SK-N-SH (cell line): Measurements from ENCODE around the gene NUF2. TPM values are rescaled to one million over a fixed set of nuclear protein-coding genes. Genes with fewer than 3 reads are reported as not detected.

ENCODE experiments used
- CTCF ChIA-PET: fragments of 300-600, 350-600 bp; formaldehyde crosslinking; extraction: SDS; loops from one replicate; lab custom pipeline; 2021; lab: Yijun Ruan, JAX
- POLR2A ChIA-PET: fragments of 350-600 bp; sonication (Branson Sonifier 250); formaldehyde crosslinking; extraction: SDS; loops from one replicate; lab custom pipeline; 2020; ENCODE audit warnings: antibody characterized with exemption, inconsistent platforms; lab: Yijun Ruan, JAX
- DNase-seq: peaks from one replicate; pipeline ENCODE4 v3.0.0; 2012
- H2AFZ ChIP-seq: fragments of 200-600 bp; sonication (generic); 2 replicates; pipeline ENCODE4 v1.8.1; 2016; ENCODE audit warnings: antibody characterized with exemption, mild to moderate bottlenecking, low read depth
- H3F3A ChIP-seq: fragments of 200-600 bp; sonication (generic); replicated peaks from 2 replicates; pipeline ENCODE3; 2016; ENCODE audit warnings: antibody characterized with exemption, mild to moderate bottlenecking; ENCODE audit not compliant: insufficient read depth
- H3K27ac ChIP-seq, 2 experiments: fragments of 200-500 bp in 1 of 2; fragments of 200-600 bp in 1 of 2; sonication (Bioruptor generic) in 1 of 2; sonication (generic), shearing (Covaris generic) in 1 of 2; 2 replicates each; pipeline versions ENCODE4 v1.5.1 to v1.6.1; 2014 to 2016; ENCODE audit warnings: low read depth in 2 of 2, inconsistent platforms in 1 of 2, low read length in 1 of 2, mild to moderate bottlenecking in 1 of 2, mixed read lengths in 1 of 2
- H3K27me3 ChIP-seq: fragments of 200-600 bp; sonication (generic), shearing (Covaris generic); 2 replicates; pipeline ENCODE4 v1.6.1; 2016; ENCODE audit warnings: mixed run types; ENCODE audit not compliant: insufficient read depth
- H3K36me3 ChIP-seq, 2 experiments: fragments of 200-500 bp in 1 of 2; fragments of 200-600 bp in 1 of 2; sonication (Bioruptor generic) in 1 of 2; sonication (generic) in 1 of 2; replicated peaks in 1 of 2; 2 replicates each; pipeline versions ENCODE3 to v1.5.1; 2014 to 2016; ENCODE audit warnings: low read length in 1 of 2, mild to moderate bottlenecking in 1 of 2; ENCODE audit not compliant: insufficient read depth in 2 of 2, control insufficient read depth in 1 of 2
- H3K4me1 ChIP-seq, 2 experiments: fragments of 200-500 bp in 1 of 2; fragments of 200-600 bp in 1 of 2; sonication (Bioruptor generic) in 1 of 2; sonication (generic), shearing (Covaris generic) in 1 of 2; 2 replicates each; pipeline versions ENCODE4 v1.5.1 to v1.6.1; 2014 to 2016; ENCODE audit warnings: low read depth in 1 of 2, low read length in 1 of 2, mixed run types in 1 of 2; ENCODE audit not compliant: insufficient read depth in 2 of 2, control insufficient read depth in 1 of 2
- H3K4me2 ChIP-seq: fragments of 200-600 bp; sonication (generic), shearing (Covaris generic); 2 replicates; pipeline ENCODE4 v1.6.1; 2017; ENCODE audit warnings: mixed run types
- H3K4me3 ChIP-seq, 2 experiments: fragments of 200-500 bp in 1 of 2; fragments of 200-600 bp in 1 of 2; sonication (Bioruptor generic) in 1 of 2; sonication (generic), shearing (Covaris generic) in 1 of 2; 2 replicates each; pipeline versions ENCODE4 v1.5.1 to v1.8.1; 2014 to 2016; ENCODE audit warnings: low read depth in 2 of 2, inconsistent platforms in 1 of 2, low read length in 1 of 2, mild to moderate bottlenecking in 1 of 2, mixed read lengths in 1 of 2, moderate library complexity in 1 of 2
- H3K79me2 ChIP-seq: fragments of 200-600 bp; sonication (generic); 2 replicates; pipeline ENCODE4 v1.8.1; 2017; ENCODE audit warnings: mild to moderate bottlenecking; ENCODE audit not compliant: insufficient read depth
- H3K9ac ChIP-seq: fragments of 200-600 bp; sonication (generic); 2 replicates; pipeline ENCODE4 v1.6.1; 2017; ENCODE audit warnings: mixed run types
- H3K9me2 ChIP-seq: fragments of 200-600 bp; sonication (generic); 2 replicates; pipeline ENCODE4 v1.6.1; 2017; ENCODE audit warnings: mixed run types
- H3K9me3 ChIP-seq: fragments of 200-600 bp; sonication (generic); 2 replicates; pipeline ENCODE4 v1.6.1; 2017; ENCODE audit warnings: mixed run types, mild to moderate bottlenecking, moderate library complexity
- H4K20me1 ChIP-seq: fragments of 200-600 bp; sonication (generic); 2 replicates; pipeline ENCODE4 v1.6.1; 2017; ENCODE audit warnings: mild to moderate bottlenecking, mixed run types; ENCODE audit not compliant: insufficient read depth
- CHD2 ChIP-seq: fragments of 150-350 bp; IDR thresholded peaks from 2 replicates; pipeline ENCODE4 v1.6.1; 2018; ENCODE audit warnings: low read length; ENCODE audit not compliant: partially characterized antibody
- CTCF ChIP-seq: fragments of 200-600 bp; sonication (generic); IDR thresholded peaks from 2 replicates; pipeline ENCODE4 v1.6.1; 2017; ENCODE audit warnings: antibody characterized with exemption, mild to moderate bottlenecking, moderate library complexity
- EP300 ChIP-seq, 2 experiments: IDR thresholded peaks; 2 replicates each; pipeline versions ENCODE4 v1.4.0 to v1.6.1; 2012; ENCODE audit warnings: borderline replicate concordance in 1 of 2, low read depth in 1 of 2, low read length in 1 of 2
- EZH2phosphoT487 ChIP-seq: fragments of 200-600 bp; sonication (generic); IDR thresholded peaks from 2 replicates; pipeline ENCODE4 v1.6.1; 2017; ENCODE audit warnings: low read depth, mixed run types, mild to moderate bottlenecking, antibody characterized with exemption, moderate library complexity, borderline replicate concordance
- FOXJ3 ChIP-seq: sonication (generic); formaldehyde crosslinking; IDR thresholded peaks from 2 replicates; pipeline ENCODE4 v1.5.1; 2020; ENCODE audit warnings: mild to moderate bottlenecking, missing genetic modification reagents
- FOXM1 ChIP-seq: IDR thresholded peaks from 2 replicates; pipeline ENCODE4 v1.4.0; 2012; ENCODE audit warnings: low read depth, mild to moderate bottlenecking
- GATA2 ChIP-seq: sonication (generic); formaldehyde crosslinking; IDR thresholded peaks from 2 replicates; pipeline ENCODE4 v1.5.0; 2020; ENCODE audit warnings: mild to moderate bottlenecking, missing genetic modification reagents
- IRF3 ChIP-seq: fragments of 150-350 bp; IDR thresholded peaks from 2 replicates; pipeline ENCODE4 v1.6.1; 2016; ENCODE audit warnings: mild to moderate bottlenecking, low read depth, low read length
- MAX ChIP-seq: IDR thresholded peaks from 2 replicates; pipeline ENCODE4 v1.4.0; 2012; ENCODE audit warnings: low read depth
- MEF2A ChIP-seq: IDR thresholded peaks from 2 replicates; pipeline ENCODE4 v1.4.0; 2012; ENCODE audit warnings: low read depth, borderline replicate concordance
- NRF1 ChIP-seq: IDR thresholded peaks from 2 replicates; pipeline ENCODE4 v1.6.1; 2012; ENCODE audit warnings: low read depth, mild to moderate bottlenecking, low read length
- POLR2AphosphoS5 ChIP-seq: IDR thresholded peaks from 2 replicates; pipeline ENCODE4 v1.6.1; 2012; ENCODE audit warnings: low read depth, low read length
- RAD21 ChIP-seq: IDR thresholded peaks from 2 replicates; pipeline ENCODE4 v1.6.1; 2012; ENCODE audit warnings: mild to moderate bottlenecking, low read length
- RCOR1 ChIP-seq: fragments of 150-350 bp; IDR thresholded peaks from 2 replicates; pipeline ENCODE4 v1.6.1; 2017; ENCODE audit warnings: antibody characterized with exemption, low read length
- RXRA ChIP-seq: IDR thresholded peaks from 2 replicates; pipeline ENCODE4 v1.4.0; 2012; ENCODE audit warnings: low read depth, mild to moderate bottlenecking, borderline replicate concordance
- SIN3A ChIP-seq: IDR thresholded peaks from 2 replicates; pipeline ENCODE4 v1.6.1; 2012; ENCODE audit warnings: low read depth, mild to moderate bottlenecking, low read length, moderate library complexity, borderline replicate concordance
- TEAD4 ChIP-seq: IDR thresholded peaks from 2 replicates; pipeline ENCODE4 v1.4.0; 2012; ENCODE audit warnings: mild to moderate bottlenecking, borderline replicate concordance; ENCODE audit not compliant: insufficient read depth
- USF1 ChIP-seq: IDR thresholded peaks from 2 replicates; pipeline ENCODE4 v1.4.0; 2012; ENCODE audit warnings: low read depth, borderline replicate concordance
- USF2 ChIP-seq: fragments of 150-350 bp; IDR thresholded peaks from 2 replicates; pipeline ENCODE4 v1.6.1; 2017; ENCODE audit warnings: antibody characterized with exemption, low read length, low read depth, borderline replicate concordance
- YY1 ChIP-seq: IDR thresholded peaks from 2 replicates; pipeline ENCODE4 v1.4.0; 2012; ENCODE audit warnings: low read depth, mild to moderate bottlenecking
- WGBS: methylation state at CpG from one replicate; pipeline ENCODE4 v1.1.6; 2017; ENCODE audit warnings: low lambda C conversion rate; 5-methylcytosine and 5-hydroxymethylcytosine counted together
- polyA plus RNA-seq, 3 experiments: library from polyadenylated mRNA; depleted of rRNA; stranded (reverse); fragments of >200 nt; gene quantifications; 2 replicates each; pipeline ENCODE4 v1.2.3, GENCODE V29; 2012

NUF2 gene
- polyA plus RNA-seq, 1 of the 3 experiments (the other 2 are of a cell fraction), result 11.3 TPM

GRCh38 chr1:163399976-163400601, 78.3 kb downstream of the NUF2 start:
- H3K36me3 ChIP-seq, result no peaks in the 10 kb centered on the region
- no peak for DNase-seq
- CTCF ChIA-PET, result interaction anchor here (0.8 to 1.8 kb wide), 3 partner anchors 11 to 161 kb away, joined by 3 to 11 read pairs (median 3); no protein-coding TSS in a partner anchor
- no peak overlapping the region for H3K9ac ChIP-seq
- no peaks in the 10 kb centered on the region for H3K9me2 ChIP-seq
- H3K79me2 ChIP-seq, result no peaks in the 10 kb centered on the region
- 34% methylated on average over 9 of the region's 9 CpGs for WGBS
- no peaks in the 10 kb centered on the region for H4K20me1 ChIP-seq
- H3K27ac ChIP-seq, result no peak overlapping the region
- H3K4me3 ChIP-seq, result no peak overlapping the region
- no peak overlapping the region for H3K4me2 ChIP-seq
- no peak for TF ChIP-seq SIN3A
- TF ChIP-seq CTCF, result no peak
- TF ChIP-seq EP300 (IDR thresholded peaks at IDR 0.05; ENCODE audit: borderline replicate concordance in 1 of 2, low read depth in 1 of 2, low read length in 1 of 2), result no peak
- no peak for TF ChIP-seq FOXM1
- TF ChIP-seq USF1, result no peak
- TF ChIP-seq NRF1, result no peak
- TF ChIP-seq RAD21, result no peak
- no peak for TF ChIP-seq FOXJ3 (CRISPR knock-in tag)
- TF ChIP-seq EZH2phosphoT487, result no peak
- TF ChIP-seq GATA2 (CRISPR knock-in tag), result no peak
- no peak for TF ChIP-seq USF2
- H3K9me3 ChIP-seq, result no peaks in the 10 kb centered on the region
- H2AFZ ChIP-seq, result no peak overlapping the region
- H3K27me3 ChIP-seq, result no peaks in the 10 kb centered on the region; the same call in 1 of the 2 replicates
- no peaks in the 10 kb centered on the region; a peak in 1 of 4 replicates for H3K4me1 ChIP-seq
- POLR2A ChIA-PET, result no interaction called here
- H3F3A ChIP-seq, result no peaks in the 10 kb centered on the region

GRCh38 chr1:163401211-163401610, 79.5 kb downstream of the NUF2 start:
- Histone ChIP-seq H3K79me2 (no peaks in the 10 kb centered on the region), H3K9me2 (no peaks in the 10 kb centered on the region), H3K27me3 (no peaks in the 10 kb centered on the region; the same call in 1 of the 2 replicates), H3K4me1 (peaks cover 0 to under 1% of the 10 kb centered on the region in 2 experiments; a peak in 1 of 4 replicates), H3K4me3 (no peak overlapping the region), H3K9me3 (no peaks in the 10 kb centered on the region), H2AFZ (no peak overlapping the region), H3K9ac (no peak overlapping the region), H3K4me2 (no peak overlapping the region), H3K36me3 (no peaks in the 10 kb centered on the region), H3K27ac (no peak overlapping the region), H4K20me1 (no peaks in the 10 kb centered on the region), H3F3A (no peaks in the 10 kb centered on the region)
- CTCF ChIA-PET, result interaction anchor here (1.3 kb wide), 1 partner anchor 1672 kb away, joined by 4 read pairs; no protein-coding TSS in a partner anchor
- POLR2A ChIA-PET, result no interaction called here
- DNase-seq, result no peak
- 40% methylated on average over 3 of the region's 3 CpGs for whole genome bisulfite sequencing
- TF ChIP-seq MEF2A (no peak), RCOR1 (no peak), YY1 (no peak), CHD2 (no peak), IRF3 (no peak), FOXM1 (no peak), CTCF (no peak), POLR2AphosphoS5 (no peak), FOXJ3 (CRISPR knock-in tag) (no peak), RXRA (no peak), TEAD4 (no peak), MAX (no peak)
